Activated naive CD4-positive, alpha-beta T cell treated with anti-CD3 and anti-CD28 coated beads for 36 hours (primary cell): ENCODE measurements around the gene FAM83E. TPM values are rescaled to one million over a fixed set of nuclear protein-coding genes. Genes with fewer than 3 reads are reported as not detected.
"Not testable (repeated sequence)": the region's sequence is repeated elsewhere in the genome, so short reads cannot be mapped to it uniquely, and the experiment has no call there.

Source experiments
- CTCF ChIA-PET: fragments of 350-600 bp; sonication (Branson Sonifier 250); formaldehyde crosslinking; loops from one replicate; lab custom pipeline; 2021; ENCODE audit warnings: antibody characterized with exemption; lab: Charles Lee
- DNase-seq: peaks from one replicate; pipeline ENCODE4 v3.0.0-alpha.2; 2020
- H3K27ac Mint-ChIP-seq: one replicate; pipeline ENCODE4 v1.8.0; 2021; ENCODE audit warnings: mild to moderate bottlenecking, mixed read lengths
- H3K27me3 Mint-ChIP-seq: one replicate; pipeline ENCODE4 v1.8.0; 2021; ENCODE audit warnings: low read depth, mixed read lengths
- H3K36me3 Mint-ChIP-seq: one replicate; pipeline ENCODE4 v1.8.0; 2021; ENCODE audit warnings: low read depth, mixed read lengths
- H3K4me1 Mint-ChIP-seq: one replicate; pipeline ENCODE4 v1.8.0; 2021; ENCODE audit warnings: low read depth, mixed read lengths
- H3K4me3 Mint-ChIP-seq: one replicate; pipeline ENCODE4 v1.8.0; 2021; ENCODE audit warnings: mild to moderate bottlenecking, moderate library complexity, mixed read lengths
- H3K9me3 Mint-ChIP-seq: one replicate; pipeline ENCODE4 v1.8.0; 2021; ENCODE audit warnings: mixed read lengths
- intact Hi-C: fragments of 100-400 bp; cut with micrococcal nuclease; formaldehyde crosslinking; loops from one replicate; pipeline ENCODE4 v1.15.1; 2023
- total RNA-seq, 2 experiments: library from RNA; stranded (reverse); gene quantifications; one replicate each; pipeline ENCODE4 v1.2.3, GENCODE V29; 2021

FAM83E gene
- total RNA-seq, 2 experiments from 2014 or later, result 2.0 TPM

- Mint-ChIP-seq H3K4me3 (no peak overlapping the region), H3K27ac (peak overlapping the region; percentile 93), H3K4me1 (peaks cover 43% of the 10 kb centered on the region), H3K27me3 (no peaks in the 10 kb centered on the region), H3K9me3 (no peaks in the 10 kb centered on the region), H3K36me3 (peaks cover 2% of the 10 kb centered on the region)
- CTCF ChIA-PET, result interaction anchor here (0.8 kb wide), 1 partner anchor 106 kb away, joined by 3 read pairs; no protein-coding TSS in a partner anchor
- DNase-seq, result peak; percentile 45
- intact Hi-C loops, result no loop called here
Measured at GRCh38 chr19:48632692-48633147, 17.8 kb upstream of the FAM83E start.

GRCh38 chr19:48632286-48632685 lies 17.4 kb upstream of the FAM83E start:
- H3K4me1 Mint-ChIP-seq, result peaks cover 40% of the 10 kb centered on the region
- CTCF ChIA-PET, result interaction anchor here (0.8 kb wide), 1 partner anchor 107 kb away, joined by 3 read pairs; no protein-coding TSS in a partner anchor
- intact Hi-C loops, H3K4me3 Mint-ChIP-seq, H3K36me3 Mint-ChIP-seq, DNase-seq, H3K9me3 Mint-ChIP-seq, H3K27me3 Mint-ChIP-seq: not testable (repeated sequence)
- peak overlapping the region; percentile 93 for H3K27ac Mint-ChIP-seq

GRCh38 chr19:48631225-48631624 lies 16.3 kb upstream of the FAM83E start:
- CTCF ChIA-PET, result no interaction called here
- peaks cover 2% of the 10 kb centered on the region for H3K36me3 Mint-ChIP-seq

GRCh38 chr19:48630296-48631063 lies 15.6 kb upstream of the FAM83E start:
- no peaks in the 10 kb centered on the region for H3K27me3 Mint-ChIP-seq
- H3K4me1 Mint-ChIP-seq, result peaks cover 41% of the 10 kb centered on the region
- no peak overlapping the region for H3K4me3 Mint-ChIP-seq
- peak overlapping the region; percentile 61 for H3K27ac Mint-ChIP-seq
- CTCF ChIA-PET, result no interaction called here
- H3K9me3 Mint-ChIP-seq, result no peaks in the 10 kb centered on the region
- DNase-seq, result no peak
- peaks cover 2% of the 10 kb centered on the region for H3K36me3 Mint-ChIP-seq
- intact Hi-C loops, result no loop called here

More at GRCh38 chr19:48631225-48631624, 16.3 kb upstream of the FAM83E start:
- Mint-ChIP-seq H3K27ac (no peak overlapping the region), H3K27me3 (no peaks in the 10 kb centered on the region), H3K4me1 (peaks cover 43% of the 10 kb centered on the region), H3K4me3 (no peak overlapping the region), H3K9me3 (no peaks in the 10 kb centered on the region)
- intact Hi-C loops, result no loop called here
- no peak for DNase-seq

- H3K4me3 Mint-ChIP-seq, result no peak overlapping the region
- no peak overlapping the region for H3K27ac Mint-ChIP-seq
- DNase-seq, result no peak
- H3K36me3 Mint-ChIP-seq, result peaks cover 2% of the 10 kb centered on the region
- peaks cover 43% of the 10 kb centered on the region for H3K4me1 Mint-ChIP-seq
- intact Hi-C loops, result no loop called here
- H3K9me3 Mint-ChIP-seq, result no peaks in the 10 kb centered on the region
- H3K27me3 Mint-ChIP-seq, result no peaks in the 10 kb centered on the region
- CTCF ChIA-PET, result no interaction called here
Measured at GRCh38 chr19:48629599-48630295, 14.9 kb upstream of the FAM83E start.

- no peak overlapping the region for H3K4me3 Mint-ChIP-seq
- peaks cover 2% of the 10 kb centered on the region for H3K36me3 Mint-ChIP-seq
- DNase-seq, result no peak
- intact Hi-C loops, result no loop called here
- CTCF ChIA-PET, result no interaction called here
- H3K27ac Mint-ChIP-seq, result no peak overlapping the region
- no peaks in the 10 kb centered on the region for H3K9me3 Mint-ChIP-seq
- H3K27me3 Mint-ChIP-seq, result no peaks in the 10 kb centered on the region
- peaks cover 43% of the 10 kb centered on the region for H3K4me1 Mint-ChIP-seq
Measured at GRCh38 chr19:48629297-48629598, 14.4 kb upstream of the FAM83E start.

- no peak overlapping the region for H3K4me3 Mint-ChIP-seq
- H3K36me3 Mint-ChIP-seq, result peaks cover 4% of the 10 kb centered on the region
- no peaks in the 10 kb centered on the region for H3K27me3 Mint-ChIP-seq
- no peaks in the 10 kb centered on the region for H3K9me3 Mint-ChIP-seq
- DNase-seq, result no peak
- intact Hi-C loops, result no loop called here
- CTCF ChIA-PET, result interaction anchor here (0.6 kb wide), 1 partner anchor 220 kb away, joined by 4 read pairs; no protein-coding TSS in a partner anchor
- no peak overlapping the region for H3K27ac Mint-ChIP-seq
- H3K4me1 Mint-ChIP-seq, result peaks cover 42% of the 10 kb centered on the region
Measured at GRCh38 chr19:48628486-48629296, 13.8 kb upstream of the FAM83E start.

- Mint-ChIP-seq H3K27ac (no peak overlapping the region), H3K4me3 (no peak overlapping the region), H3K27me3 (no peaks in the 10 kb centered on the region), H3K4me1 (peaks cover 39% of the 10 kb centered on the region), H3K36me3 (peaks cover 9% of the 10 kb centered on the region), H3K9me3 (no peaks in the 10 kb centered on the region)
- CTCF ChIA-PET, result interaction anchor here (0.6 kb wide), 1 partner anchor 221 kb away, joined by 4 read pairs; no protein-coding TSS in a partner anchor
- DNase-seq, result no peak
- intact Hi-C loops, result no loop called here
Measured at GRCh38 chr19:48627865-48628314, 13.0 kb upstream of the FAM83E start.

GRCh38 chr19:48627201-48627864 lies 12.5 kb upstream of the FAM83E start:
- CTCF ChIA-PET, result no interaction called here
- H3K4me1 Mint-ChIP-seq, result peaks cover 39% of the 10 kb centered on the region

GRCh38 chr19:48625891-48626327 lies 11.0 kb upstream of the FAM83E start:
- intact Hi-C loops, result no loop called here
- H3K27me3 Mint-ChIP-seq, result no peaks in the 10 kb centered on the region
- peaks cover 18% of the 10 kb centered on the region for H3K36me3 Mint-ChIP-seq
- no peak for DNase-seq
- CTCF ChIA-PET, result no interaction called here
- no peaks in the 10 kb centered on the region for H3K9me3 Mint-ChIP-seq
- peaks cover 43% of the 10 kb centered on the region for H3K4me1 Mint-ChIP-seq
- no peak overlapping the region for H3K4me3 Mint-ChIP-seq
- H3K27ac Mint-ChIP-seq, result no peak overlapping the region

More at GRCh38 chr19:48627201-48627864, 12.5 kb upstream of the FAM83E start:
- Mint-ChIP-seq H3K9me3 (no peaks in the 10 kb centered on the region), H3K4me3 (no peak overlapping the region), H3K27me3 (no peaks in the 10 kb centered on the region), H3K27ac (no peak overlapping the region), H3K36me3 (peaks cover 11% of the 10 kb centered on the region)
- intact Hi-C loops, result no loop called here
- no peak for DNase-seq

- intact Hi-C loops, result loop anchor here (1.0 kb wide), 1 partner anchor 12 kb away; the partner anchor contains the start of gene DBP
- H3K9me3 Mint-ChIP-seq, result no peaks in the 10 kb centered on the region
- CTCF ChIA-PET, result no interaction called here
Measured at GRCh38 chr19:48624791-48625723, 10.2 kb upstream of the FAM83E start.

More at GRCh38 chr19:48624791-48625723, 10.2 kb upstream of the FAM83E start:
- H3K27me3 Mint-ChIP-seq, result no peaks in the 10 kb centered on the region
- H3K27ac Mint-ChIP-seq, result peak overlapping the region; percentile 95
- peak overlapping the region; percentile 79 for H3K4me3 Mint-ChIP-seq
- H3K36me3 Mint-ChIP-seq, result peaks cover 20% of the 10 kb centered on the region
- H3K4me1 Mint-ChIP-seq, result peaks cover 43% of the 10 kb centered on the region
- no peak for DNase-seq
